Stomach (tissue), 9 donors: ENCODE results near the gene CAPZB. TPM values are rescaled to one million over a fixed set of nuclear protein-coding genes. Genes with fewer than 3 reads are reported as not detected.

Experiments used
- DNase-seq, 2 donors: peaks; one replicate each; pipeline versions ENCODE4 v3.0.0 to v3.0.0-alpha.2; 2013 to 2019
- H3K27ac ChIP-seq, 5 donors: fragments of 200-600 bp in 4 of 5; sonication (generic) in 4 of 5; one replicate each; pipeline ENCODE4 v1.5.1; 2013 to 2019; ENCODE audit warnings: mild to moderate bottlenecking in 1 of 5, moderate library complexity in 1 of 5
- H3K27me3 ChIP-seq, 3 donors: fragments of 200-600 bp; sonication (generic); one replicate each; pipeline ENCODE4 v1.5.1; 2017 to 2019; ENCODE audit warnings: mixed run types in 1 of 3
- H3K36me3 ChIP-seq, 4 donors: fragments of 200-600 bp; sonication (generic); 1 replicate in 3 of 4; 2 replicates in 1 of 4; pipeline ENCODE4 v1.5.1; 2016 to 2019
- H3K4me1 ChIP-seq, 4 donors: fragments of 200-600 bp; sonication (generic); one replicate each; pipeline ENCODE4 v1.5.1; 2016 to 2019
- H3K4me3 ChIP-seq, 4 donors: fragments of 200-600 bp; sonication (generic) in 3 of 4; one replicate each; pipeline ENCODE4 v1.5.1; 2016 to 2019; ENCODE audit warnings: mild to moderate bottlenecking in 1 of 4
- H3K9me3 ChIP-seq, 4 donors: fragments of 200-600 bp; sonication (generic); one replicate each; pipeline ENCODE4 v1.5.1; 2016 to 2019
- EP300 ChIP-seq: sonication (generic); formaldehyde crosslinking; IDR thresholded peaks from one replicate; pipeline ENCODE4 v1.6.1; 2017; ENCODE audit warnings: antibody characterized with exemption
- POLR2A ChIP-seq, 4 donors: fragments of 450-650 bp; IDR thresholded peaks; one replicate each; pipeline ENCODE4 v1.6.1; 2016; ENCODE audit warnings: antibody characterized with exemption in 4 of 4, control low read depth in 2 of 4, mild to moderate bottlenecking in 1 of 4, moderate library complexity in 1 of 4
- POLR2AphosphoS5 ChIP-seq, 3 donors: sonication (generic); formaldehyde crosslinking; IDR thresholded peaks; one replicate each; pipeline ENCODE4 v1.6.1; 2016; ENCODE audit warnings: antibody characterized with exemption in 3 of 3
- WGBS, 5 donors: extraction: QIAGEN DNeasy Blood & Tissue Kit in 3 of 5; methylation state at CpG; one replicate each; pipeline versions ENCODE4 v1.1.5 to v1.1.7; 2013 to 2018; 5-methylcytosine and 5-hydroxymethylcytosine counted together
- intact Hi-C: fragments of 100-400 bp; cut with DNase I; formaldehyde crosslinking; loops from one replicate; pipeline ENCODE4 v1.15.1; 2023; ENCODE audit warnings: low total_unique reads
- polyA plus RNA-seq, 3 donors: library from polyadenylated mRNA; stranded (reverse); fragments of 200-250 nt; gene quantifications; one replicate each; pipeline ENCODE4 v1.2.3, GENCODE V29; 2013
- total RNA-seq, 5 donors: library from RNA; depleted of rRNA; stranded (reverse); fragments of >200 nt; gene quantifications; one replicate each; pipeline versions ENCODE4 v1.1.0 to v1.2.3, GENCODE V29; 2014 to 2016
- TF ChIP-seq, protein P1 (sequence below), 7 experiments: fragments of 450-650 bp in 4 of 7; fragments of 200-600 bp in 3 of 7; sonication (generic) in 3 of 7; IDR thresholded peaks; one replicate each; pipeline ENCODE4 v1.5.1; 2016 to 2019; ENCODE audit warnings: antibody characterized with exemption in 7 of 7, control low read depth in 2 of 7, mild to moderate bottlenecking in 1 of 7
- donor health status: healthy with polysubstance abuse.
- donor health status: Bipolar disorder and iron deficiency.
- donor health status: healthy.

CAPZB gene
- total and polyA plus RNA-seq, 8 donors = 84.9 to 345 (median 155) TPM

GRCh38 chr1:19375631-19376400, 109.5 kb downstream of the CAPZB start:
- Histone ChIP-seq H3K4me1 (peaks cover 8 to 44% (median 29%) of the 10 kb centered on the region in 4 donors), H3K4me3 (no peak overlapping the region), H3K27ac (peak overlapping the region in 2 of 5 donors; percentile 1 to 7), H3K9me3 (no peaks in the 10 kb centered on the region), H3K36me3 (peaks cover 47 to 97% (median 94%) of the 10 kb centered on the region in 4 donors), H3K27me3 (no peaks in the 10 kb centered on the region)
- 79 to 95% (median 92%) methylated on average over 6 of the region's 6 CpGs for WGBS, 5 donors
- intact Hi-C loops = loop anchor here (10.0 kb wide), 1 partner anchor 279 kb away; no protein-coding TSS in a partner anchor
- no peak for TF ChIP-seq POLR2AphosphoS5 (IDR thresholded peaks at IDR 0.05)
- TF ChIP-seq EP300 = no peak
- TF ChIP-seq, protein P1, sequence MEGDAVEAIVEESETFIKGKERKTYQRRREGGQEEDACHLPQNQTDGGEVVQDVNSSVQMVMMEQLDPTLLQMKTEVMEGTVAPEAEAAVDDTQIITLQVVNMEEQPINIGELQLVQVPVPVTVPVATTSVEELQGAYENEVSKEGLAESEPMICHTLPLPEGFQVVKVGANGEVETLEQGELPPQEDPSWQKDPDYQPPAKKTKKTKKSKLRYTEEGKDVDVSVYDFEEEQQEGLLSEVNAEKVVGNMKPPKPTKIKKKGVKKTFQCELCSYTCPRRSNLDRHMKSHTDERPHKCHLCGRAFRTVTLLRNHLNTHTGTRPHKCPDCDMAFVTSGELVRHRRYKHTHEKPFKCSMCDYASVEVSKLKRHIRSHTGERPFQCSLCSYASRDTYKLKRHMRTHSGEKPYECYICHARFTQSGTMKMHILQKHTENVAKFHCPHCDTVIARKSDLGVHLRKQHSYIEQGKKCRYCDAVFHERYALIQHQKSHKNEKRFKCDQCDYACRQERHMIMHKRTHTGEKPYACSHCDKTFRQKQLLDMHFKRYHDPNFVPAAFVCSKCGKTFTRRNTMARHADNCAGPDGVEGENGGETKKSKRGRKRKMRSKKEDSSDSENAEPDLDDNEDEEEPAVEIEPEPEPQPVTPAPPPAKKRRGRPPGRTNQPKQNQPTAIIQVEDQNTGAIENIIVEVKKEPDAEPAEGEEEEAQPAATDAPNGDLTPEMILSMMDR (IDR thresholded peaks at IDR 0.05) = no peak
- no peak for TF ChIP-seq POLR2A (IDR thresholded peaks at IDR 0.05)
- no peak for DNase-seq

- WGBS, 5 donors = 85 to 94% (median 86%) methylated on average over 8 of the region's 8 CpGs
- Histone ChIP-seq H3K27me3 (no peaks in the 10 kb centered on the region), H3K4me1 (peaks cover 17 to 53% (median 38%) of the 10 kb centered on the region in 4 donors), H3K4me3 (no peak overlapping the region), H3K9me3 (no peaks in the 10 kb centered on the region), H3K36me3 (peaks cover 41 to 88% (median 86%) of the 10 kb centered on the region in 4 donors), H3K27ac (peak overlapping the region in 1 of 5 donors; percentile 64)
- intact Hi-C loops = loop anchor here (10.0 kb wide), 1 partner anchor 280 kb away; no protein-coding TSS in a partner anchor
- TF ChIP-seq, protein P1 (IDR thresholded peaks at IDR 0.05) = no peak
- no peak for TF ChIP-seq POLR2AphosphoS5 (IDR thresholded peaks at IDR 0.05)
- TF ChIP-seq POLR2A (IDR thresholded peaks at IDR 0.05) = no peak
- no peak for TF ChIP-seq EP300
- DNase-seq = no peak
Observed at GRCh38 chr1:19374926-19375325, 110.4 kb downstream of the CAPZB start.

- 79 to 88% (median 84%) methylated on average over 14 of the region's 14 CpGs for WGBS, 5 donors
- TF ChIP-seq, protein P1 (IDR thresholded peaks at IDR 0.05) = no peak
- TF ChIP-seq POLR2A (IDR thresholded peaks at IDR 0.05) (no peak), POLR2AphosphoS5 (IDR thresholded peaks at IDR 0.05) (no peak), EP300 (no peak)
- Histone ChIP-seq H3K27ac (peak overlapping the region in 2 of 5 donors; percentile 43 to 64), H3K27me3 (no peaks in the 10 kb centered on the region), H3K4me3 (no peak overlapping the region), H3K4me1 (peaks cover 17 to 60% (median 42%) of the 10 kb centered on the region in 4 donors), H3K36me3 (peaks cover 38 to 85% (median 79%) of the 10 kb centered on the region in 4 donors), H3K9me3 (no peaks in the 10 kb centered on the region)
- no peak for DNase-seq
- intact Hi-C loops = loop anchor here (10.0 kb wide), 1 partner anchor 281 kb away; no protein-coding TSS in a partner anchor
Observed at GRCh38 chr1:19374083-19374801, 111.1 kb downstream of the CAPZB start.
